ENCODE measurements around the gene C19orf38.
"Not testable (repeated sequence)": the region's sequence is repeated elsewhere in the genome, so short reads cannot be mapped to it uniquely, and the experiment has no call there.

Gene C19orf38

GRCh38 chr19:10852098-10852800 lies 4.0 kb downstream of the C19orf38 start:
- DNase-seq (ENCODE audit: low read depth) = no peak

GRCh38 chr19:10852941-10853340 lies 4.7 kb downstream of the C19orf38 start:
- DNase-seq (ENCODE audit: low read depth) = no peak

- DNase-seq (ENCODE audit: low read depth) = no peak
Observed at GRCh38 chr19:10854350-10855089, 6.3 kb downstream of the C19orf38 start.

- DNase-seq (ENCODE audit: low read depth) = no peak
Observed at GRCh38 chr19:10855879-10856522, 7.8 kb downstream of the C19orf38 start.

- DNase-seq (ENCODE audit: low read depth) = not testable (repeated sequence)
Observed at GRCh38 chr19:10856899-10857298, 8.7 kb downstream of the C19orf38 start.

GRCh38 chr19:10858204-10858828 lies 10.1 kb downstream of the C19orf38 start:
- DNase-seq (ENCODE audit: low read depth) = no peak

GRCh38 chr19:10861103-10861651 lies 13.0 kb downstream of the C19orf38 start:
- no peak for DNase-seq (ENCODE audit: low read depth)

- no peak for DNase-seq (ENCODE audit: low read depth)
Observed at GRCh38 chr19:10862561-10863106, 14.4 kb downstream of the C19orf38 start.

- DNase-seq (ENCODE audit: low read depth) = no peak
Observed at GRCh38 chr19:10863107-10863717, 15.0 kb downstream of the C19orf38 start.

GRCh38 chr19:10864538-10864899 lies 16.3 kb downstream of the C19orf38 start:
- DNase-seq (ENCODE audit: low read depth) = peak; percentile 66

- DNase-seq (ENCODE audit: low read depth) = no peak
Observed at GRCh38 chr19:10866495-10866894, 18.3 kb downstream of the C19orf38 start.

GRCh38 chr19:10868872-10869547 lies 20.8 kb downstream of the C19orf38 start:
- no peak for DNase-seq (ENCODE audit: low read depth)

GRCh38 chr19:10869872-10870311 lies 21.7 kb downstream of the C19orf38 start:
- DNase-seq (ENCODE audit: low read depth) = not testable (repeated sequence)

GRCh38 chr19:10870501-10870954 lies 22.3 kb downstream of the C19orf38 start:
- DNase-seq (ENCODE audit: low read depth) = no peak

- DNase-seq (ENCODE audit: low read depth) = peak; percentile 97
Observed at GRCh38 chr19:10870955-10871603, 22.9 kb downstream of the C19orf38 start, which contains the start of gene CARM1. Gene CARM1, plus strand, starts transcription at chr19:10871553. Its CDS starts 150 bp downstream, at chr19:10871703.

GRCh38 chr19:10871711-10872545 lies 23.7 kb downstream of the C19orf38 start:
- DNase-seq (ENCODE audit: low read depth) = no peak

GRCh38 chr19:10872546-10873107 lies 24.4 kb downstream of the C19orf38 start:
- DNase-seq (ENCODE audit: low read depth) = no peak

- no peak for DNase-seq (ENCODE audit: low read depth)
Observed at GRCh38 chr19:10874024-10874423, 25.8 kb downstream of the C19orf38 start.

Data from stimulated activated CD8-positive, alpha-beta memory T cell treated with anti-CD3 and anti-CD28 coated beads, Interleukin-15, amount 100 ng/mL, for 1 hour (primary cell).